Fibroblast of villous mesenchyme (primary cell): ENCODE data around the gene SEC14L2. TPM values are rescaled to one million over a fixed set of nuclear protein-coding genes. Genes with fewer than 3 reads are reported as not detected.

Experiments
- DNase-seq: peaks from one replicate; pipeline ENCODE4 v3.0.0-alpha.2; 2010; ENCODE audit warnings: low read depth
- H3K4me3 ChIP-seq: 2 replicates; pipeline ENCODE4 v1.5.1; 2011; ENCODE audit warnings: low read depth, mild to moderate bottlenecking, low read length
- total RNA-seq: library from RNA; depleted of rRNA; stranded (reverse); fragments of >200 nt; gene quantifications from 2 replicates; pipeline ENCODE4 v1.2.3, GENCODE V29; 2012
- TF ChIP-seq, protein P1 (sequence below): IDR thresholded peaks from 2 replicates; pipeline ENCODE4 v1.5.1; 2012; ENCODE audit warnings: low read depth, mild to moderate bottlenecking, low read length; ENCODE audit not compliant: insufficient read depth

Gene SEC14L2
- total RNA-seq, 1 donor, result 9.5 TPM

DNA sequence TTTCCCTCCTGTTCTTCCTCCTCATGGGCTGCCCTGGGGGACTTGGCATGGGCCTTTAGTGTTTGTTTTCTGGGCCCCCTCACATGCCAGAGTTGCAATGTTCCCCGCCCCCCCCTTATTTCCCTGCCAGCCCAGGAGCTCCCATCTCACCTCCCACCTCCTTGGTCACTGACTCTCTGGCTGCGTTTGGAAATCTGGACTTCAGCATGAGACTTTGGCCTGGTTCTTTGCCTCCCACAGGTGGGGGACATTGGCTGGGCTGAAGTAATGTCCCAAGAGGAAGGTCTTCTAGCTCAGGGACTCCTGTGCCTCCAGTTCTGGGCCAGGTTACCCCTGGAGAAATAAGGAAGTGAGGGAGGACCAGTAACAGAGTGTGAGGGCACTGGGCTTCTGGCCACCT lies 35.7 kb downstream of the SEC14L2 start:
- TF ChIP-seq, protein P1, sequence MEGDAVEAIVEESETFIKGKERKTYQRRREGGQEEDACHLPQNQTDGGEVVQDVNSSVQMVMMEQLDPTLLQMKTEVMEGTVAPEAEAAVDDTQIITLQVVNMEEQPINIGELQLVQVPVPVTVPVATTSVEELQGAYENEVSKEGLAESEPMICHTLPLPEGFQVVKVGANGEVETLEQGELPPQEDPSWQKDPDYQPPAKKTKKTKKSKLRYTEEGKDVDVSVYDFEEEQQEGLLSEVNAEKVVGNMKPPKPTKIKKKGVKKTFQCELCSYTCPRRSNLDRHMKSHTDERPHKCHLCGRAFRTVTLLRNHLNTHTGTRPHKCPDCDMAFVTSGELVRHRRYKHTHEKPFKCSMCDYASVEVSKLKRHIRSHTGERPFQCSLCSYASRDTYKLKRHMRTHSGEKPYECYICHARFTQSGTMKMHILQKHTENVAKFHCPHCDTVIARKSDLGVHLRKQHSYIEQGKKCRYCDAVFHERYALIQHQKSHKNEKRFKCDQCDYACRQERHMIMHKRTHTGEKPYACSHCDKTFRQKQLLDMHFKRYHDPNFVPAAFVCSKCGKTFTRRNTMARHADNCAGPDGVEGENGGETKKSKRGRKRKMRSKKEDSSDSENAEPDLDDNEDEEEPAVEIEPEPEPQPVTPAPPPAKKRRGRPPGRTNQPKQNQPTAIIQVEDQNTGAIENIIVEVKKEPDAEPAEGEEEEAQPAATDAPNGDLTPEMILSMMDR, result no peak
- DNase-seq, result no peak
- no peak overlapping the region for H3K4me3 ChIP-seq

DNA sequence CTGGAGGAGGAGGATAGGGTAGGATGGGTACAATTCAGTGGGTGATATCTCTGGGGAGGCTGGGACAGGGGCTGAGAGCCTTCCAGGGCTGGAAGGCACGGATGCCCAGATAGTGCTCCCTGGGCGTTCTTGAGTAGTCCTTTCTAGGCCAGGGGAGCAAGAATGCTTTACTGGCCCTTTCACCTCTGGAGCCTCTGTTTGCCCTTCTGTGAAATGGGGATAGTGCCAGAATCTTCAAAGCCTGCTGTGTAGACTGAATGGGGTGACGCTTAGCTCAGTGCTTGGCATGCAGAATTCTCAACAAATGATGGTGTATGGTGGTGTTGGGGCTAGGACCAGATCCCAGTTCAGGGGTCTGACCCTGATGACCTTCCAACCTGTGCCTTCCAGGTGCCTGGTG lies 36.4 kb downstream of the SEC14L2 start:
- no peak for DNase-seq
- no peak overlapping the region for H3K4me3 ChIP-seq
- TF ChIP-seq, protein P1, result no peak

DNA sequence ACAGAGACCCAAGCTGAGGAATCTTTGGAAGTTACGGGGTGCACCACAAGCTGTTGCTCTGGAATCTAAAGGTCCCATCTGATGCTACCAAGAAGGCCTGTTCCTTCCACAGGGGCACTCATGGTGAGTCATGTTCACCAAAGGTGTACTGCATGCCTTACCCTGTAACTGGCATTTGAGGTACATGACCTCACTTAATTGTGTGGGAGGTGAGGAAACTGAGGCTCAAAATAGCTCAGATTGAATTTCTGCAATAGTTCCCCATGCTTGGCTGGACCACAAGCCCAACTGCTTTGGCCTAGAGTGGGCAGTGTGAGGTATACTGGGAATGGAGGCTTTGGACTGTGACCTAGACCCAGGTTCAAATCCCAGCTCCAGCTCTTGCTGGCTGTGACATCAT lies 37.0 kb downstream of the SEC14L2 start:
- no peak overlapping the region for H3K4me3 ChIP-seq
- no peak for DNase-seq
- TF ChIP-seq, protein P1, result no peak

DNA sequence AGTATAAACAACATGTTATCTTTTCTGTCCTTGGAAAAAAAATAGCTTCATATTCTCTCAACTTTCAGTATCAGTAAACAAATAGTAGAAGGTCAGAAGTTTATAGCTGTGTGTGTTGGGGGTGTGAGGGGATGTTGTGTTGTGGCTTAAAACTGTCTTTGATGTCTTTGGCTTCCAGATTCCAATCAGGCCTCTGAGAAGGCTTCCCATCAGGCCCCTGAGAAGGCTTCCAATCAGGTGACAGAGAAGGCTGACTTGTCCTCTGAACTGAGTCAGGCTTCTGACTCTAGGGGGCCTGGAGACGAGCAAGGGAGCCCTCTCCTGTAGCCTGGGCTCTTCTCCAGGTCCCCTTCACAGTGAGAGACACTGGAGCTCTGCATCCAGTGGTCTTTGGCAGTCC lies 38.0 kb downstream of the SEC14L2 start:
- H3K4me3 ChIP-seq, result no peak overlapping the region
- TF ChIP-seq, protein P1, result no peak
- no peak for DNase-seq

DNA sequence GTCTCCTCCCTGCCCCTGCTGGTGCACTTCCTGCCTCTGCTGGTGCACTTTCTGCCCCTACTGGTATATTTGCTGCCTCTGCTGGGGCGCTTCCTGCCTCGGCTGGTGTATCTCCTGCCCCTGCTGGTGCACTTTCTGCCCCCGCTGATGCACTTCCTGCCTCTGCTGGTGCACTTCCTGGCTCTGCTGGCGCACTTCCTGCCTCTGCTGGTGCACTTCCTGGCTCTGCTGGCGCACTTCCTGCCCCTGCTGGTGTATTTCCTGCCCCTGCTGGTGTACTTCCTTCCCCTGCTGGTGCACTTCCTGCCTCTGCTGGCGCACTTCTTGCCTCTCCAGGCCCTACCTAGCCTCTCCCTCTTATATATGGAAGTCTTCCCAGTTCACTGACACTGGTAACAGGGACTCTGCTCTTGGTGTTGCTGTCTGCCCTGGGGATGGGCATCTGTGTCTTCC lies 38.9 kb downstream of the SEC14L2 start:
- H3K4me3 ChIP-seq, result no peak overlapping the region
- TF ChIP-seq, protein P1, result no peak

DNA sequence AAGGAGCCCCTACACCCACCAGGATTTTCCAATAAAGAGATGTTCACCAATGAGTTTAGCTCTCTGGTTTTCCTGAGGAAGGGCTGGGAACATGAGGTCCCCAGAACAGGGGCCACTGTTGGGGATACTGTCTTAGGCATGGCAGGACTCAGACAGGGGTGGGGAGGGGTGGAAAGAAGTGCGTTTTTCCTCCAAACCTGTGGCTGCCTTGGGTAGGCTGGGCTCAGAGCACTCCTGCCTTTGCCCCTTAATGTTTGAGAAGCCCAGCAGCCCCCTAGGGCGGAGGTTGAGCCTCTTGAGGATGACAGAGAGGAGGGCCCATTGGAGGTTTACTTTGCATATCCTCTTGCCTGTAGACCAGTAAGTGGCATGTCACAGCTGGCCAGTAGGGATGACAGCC lies 39.4 kb downstream of the SEC14L2 start:
- TF ChIP-seq, protein P1, result no peak

More for the DNA sequence above, 38.9 kb downstream of the SEC14L2 start:
- DNase-seq, result no peak

DNA sequence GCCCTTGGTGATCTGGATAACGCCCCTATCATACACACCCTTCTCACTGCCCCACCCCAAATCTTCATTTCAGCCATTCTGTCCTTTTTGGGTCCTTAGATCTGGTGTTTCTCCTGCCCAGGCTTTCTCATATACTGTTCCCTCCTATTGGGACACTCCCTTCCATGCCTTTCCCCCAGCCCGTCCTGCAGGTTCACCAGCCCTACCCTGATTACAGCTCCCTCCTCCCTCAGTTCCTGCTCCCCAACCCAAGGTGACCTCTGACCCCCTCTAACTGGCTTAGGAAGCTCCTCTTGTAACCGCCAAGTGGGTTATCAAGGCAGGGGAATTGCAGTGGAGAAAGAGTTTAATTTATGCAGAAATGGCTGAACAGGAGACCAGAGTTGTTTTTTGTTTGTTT lies 41.7 kb downstream of the SEC14L2 start:
- H3K4me3 ChIP-seq, result no peak overlapping the region
- TF ChIP-seq, protein P1, result no peak
- no peak for DNase-seq

More for the DNA sequence above, 39.4 kb downstream of the SEC14L2 start:
- DNase-seq, result no peak
- no peak overlapping the region for H3K4me3 ChIP-seq
